SK-N-MC (cell line): Measurements from ENCODE around the gene SOX6.

Experiments
- EZH2 ChIP-seq: fragments of 200-600 bp; sonication (generic); IDR thresholded peaks from one replicate; pipeline ENCODE4 v1.6.1; 2017; ENCODE audit warnings: antibody characterized with exemption
- FOXP2 ChIP-seq: optimal IDR thresholded peaks from 2 replicates; pipeline ENCODE3; 2011; ENCODE audit warnings: mild to moderate bottlenecking, moderate library complexity; ENCODE audit not compliant: insufficient read depth; ENCODE audit errors: extremely low read length, control extremely low read depth
- POLR2AphosphoS5 ChIP-seq: IDR thresholded peaks from 2 replicates; pipeline ENCODE4 v1.6.1; 2012; ENCODE audit warnings: mild to moderate bottlenecking, low read depth, low read length, borderline replicate concordance

- TF ChIP-seq POLR2AphosphoS5 (no peak), EZH2 (no peak), FOXP2 (no peak)
These were observed 63.1 kb downstream of the SOX6 start for GRCh38 chr11:16293204-16293681.
